ENCODE results near the gene CD84. TPM values are rescaled to one million over a fixed set of nuclear protein-coding genes. Genes with fewer than 3 reads are reported as not detected.

The CD84 gene
- total RNA-seq, 2 experiments from 2014 or later: 22.2 to 23.4 TPM

GRCh38 chr1:160522622-160523345, 56.5 kb downstream of the CD84 start, which contains the start of gene SLAMF6:
SLAMF6 (minus strand) TSS chr1:160523255; CDS start chr1:160523192, 63 bp downstream.
- TSS peak; percentile 86 for BruUV-seq (replicated peaks)
- Histone ChIP-seq H3K4me2 (ENCODE audit: low read length) (peak within 1 kb of the TSS; percentile 92), H4K20me1 (ENCODE audit: insufficient read depth, low read length) (no peaks in the 10 kb centered on the region), H3K36me3 (ENCODE audit: insufficient read depth, low read length) (peaks cover 9% of the 10 kb centered on the region), H3K9me2 (ENCODE audit: insufficient read depth, low read length) (no peaks in the 10 kb centered on the region), H3K79me2 (ENCODE audit: insufficient read depth, low read depth, low read length) (peaks cover 48% of the 10 kb centered on the region), H3K4me3 (ENCODE audit: low read depth, low read length, poor library complexity, severe bottlenecking) (peak within 1 kb of the TSS; percentile 83), H3K4me1 (ENCODE audit: insufficient read depth, low read length, poor library complexity, severe bottlenecking) (peaks cover 45% of the 10 kb centered on the region), H3K27ac (ENCODE audit: low read depth, low read length, poor library complexity, severe bottlenecking) (peak within 1 kb of the TSS; percentile 98), H3K9me3 (ENCODE audit: low read length) (peaks cover 13% of the 10 kb centered on the region; the same call in 1 of the 2 replicates), H2AFZ (ENCODE audit: low read length) (peak within 1 kb of the TSS; percentile 74; the same call in 1 of the 2 replicates)
- no peak for TF ChIP-seq CTCF (conservative IDR thresholded peaks at IDR 0.05; ENCODE audit: low read length)
- TF ChIP-seq EZH2phosphoT487 (IDR thresholded peaks at IDR 0.05; ENCODE audit: borderline replicate concordance, low read depth, low read length): no peak
- DNase-seq (ENCODE audit: low spot score): peak; percentile 81
- intact Hi-C loops (cut with micrococcal nuclease; ENCODE audit: unreplicated experiment): loop anchor here (1.0 to 5.0 kb wide), 6 partner anchors 18 to 188 kb away; partner anchors contain the start of gene CD48
- POLR2A ChIA-PET: interaction anchor here (0.6 to 2.8 kb wide), 25 partner anchors 9 to 190 kb away, joined by 3 to 24 read pairs (median 4); no protein-coding TSS in a partner anchor
- CTCF ChIA-PET (ENCODE audit: unreplicated experiment): interaction anchor here (0.6 to 1.4 kb wide), 4 partner anchors 17 to 318 kb away, joined by 3 to 5 read pairs (median 4); no protein-coding TSS in a partner anchor

- H3K4me2 ChIP-seq (ENCODE audit: low read length): peak overlapping the region; percentile 92
- H3K27ac ChIP-seq (ENCODE audit: low read depth, low read length, poor library complexity, severe bottlenecking): peak overlapping the region; percentile 98
- intact Hi-C loops (cut with micrococcal nuclease; ENCODE audit: unreplicated experiment): loop anchor here (1.0 to 5.0 kb wide), 6 partner anchors 18 to 189 kb away; partner anchors contain the start of gene CD48
These were observed 57.2 kb downstream of the CD84 start for GRCh38 chr1:160522136-160522535.

GRCh38 chr1:160521554-160521953, 57.7 kb downstream of the CD84 start:
- Histone ChIP-seq H3K4me1 (ENCODE audit: insufficient read depth, low read length, poor library complexity, severe bottlenecking) (peaks cover 55% of the 10 kb centered on the region), H2AFZ (ENCODE audit: low read length) (no peak overlapping the region), H3K27ac (ENCODE audit: low read depth, low read length, poor library complexity, severe bottlenecking) (peak overlapping the region; percentile 98), H3K79me2 (ENCODE audit: insufficient read depth, low read depth, low read length) (peaks cover 60% of the 10 kb centered on the region), H3K9me3 (ENCODE audit: low read length) (peaks cover 18% of the 10 kb centered on the region; the same call in 1 of the 2 replicates), H4K20me1 (ENCODE audit: insufficient read depth, low read length) (no peaks in the 10 kb centered on the region), H3K9me2 (ENCODE audit: insufficient read depth, low read length) (no peaks in the 10 kb centered on the region), H3K4me3 (ENCODE audit: low read depth, low read length, poor library complexity, severe bottlenecking) (peak overlapping the region; percentile 83), H3K4me2 (ENCODE audit: low read length) (peak overlapping the region; percentile 92), H3K36me3 (ENCODE audit: insufficient read depth, low read length) (peaks cover 21% of the 10 kb centered on the region)
- ChIA-PET CTCF (ENCODE audit: unreplicated experiment) (interaction anchor here (1.3 to 1.4 kb wide), 3 partner anchors 14 to 92 kb away, joined by 3 to 4 read pairs (median 3); no protein-coding TSS in a partner anchor), POLR2A (interaction anchor here (1.0 to 2.6 kb wide), 11 partner anchors 19 to 104 kb away, joined by 3 to 24 read pairs (median 4); no protein-coding TSS in a partner anchor)
- TF ChIP-seq CTCF (conservative IDR thresholded peaks at IDR 0.05; ENCODE audit: low read length) (no peak), EZH2phosphoT487 (IDR thresholded peaks at IDR 0.05; ENCODE audit: borderline replicate concordance, low read depth, low read length) (no peak)
- peak; percentile 45 for DNase-seq (ENCODE audit: low spot score)
- intact Hi-C loops (cut with micrococcal nuclease; ENCODE audit: unreplicated experiment): loop anchor here (5.0 kb wide), 1 partner anchor 151 kb away; no protein-coding TSS in a partner anchor
- TSS peak; percentile 93 for BruUV-seq (replicated peaks)

More at GRCh38 chr1:160522136-160522535, 57.2 kb downstream of the CD84 start:
- Histone ChIP-seq H3K4me1 (ENCODE audit: insufficient read depth, low read length, poor library complexity, severe bottlenecking) (peaks cover 49% of the 10 kb centered on the region), H3K36me3 (ENCODE audit: insufficient read depth, low read length) (peaks cover 15% of the 10 kb centered on the region), H3K4me3 (ENCODE audit: low read depth, low read length, poor library complexity, severe bottlenecking) (peak overlapping the region; percentile 83), H2AFZ (ENCODE audit: low read length) (no peak overlapping the region), H3K9me3 (ENCODE audit: low read length) (peaks cover 18% of the 10 kb centered on the region; the same call in 1 of the 2 replicates), H3K79me2 (ENCODE audit: insufficient read depth, low read depth, low read length) (peaks cover 55% of the 10 kb centered on the region), H4K20me1 (ENCODE audit: insufficient read depth, low read length) (no peaks in the 10 kb centered on the region), H3K9me2 (ENCODE audit: insufficient read depth, low read length) (no peaks in the 10 kb centered on the region)
- POLR2A ChIA-PET: interaction anchor here (1.0 to 2.8 kb wide), 16 partner anchors 8 to 191 kb away, joined by 3 to 24 read pairs (median 4); no protein-coding TSS in a partner anchor
- CTCF ChIA-PET (ENCODE audit: unreplicated experiment): interaction anchor here (1.3 to 1.4 kb wide), 3 partner anchors 13 to 93 kb away, joined by 3 to 4 read pairs (median 3); no protein-coding TSS in a partner anchor
- no peak for TF ChIP-seq EZH2phosphoT487 (IDR thresholded peaks at IDR 0.05; ENCODE audit: borderline replicate concordance, low read depth, low read length)
- DNase-seq (ENCODE audit: low spot score): peak; percentile 69
- no TSS peak for BruUV-seq (replicated peaks)

Data from OCI-LY7 (cell line).